OCI-LY3 (cell line): ENCODE results near the gene NPLOC4.

Source experiments
- H2AFZ ChIP-seq: fragments of 200-600, 300-600 bp; shearing (Covaris generic); 2 replicates; pipeline ENCODE4 v1.6.0; 2014; ENCODE audit warnings: antibody characterized with exemption, low read depth, low read length
- H3K27ac ChIP-seq: fragments of 200-600, 300-600 bp; sonication (generic); 2 replicates; pipeline ENCODE4 v1.5.1; 2014; ENCODE audit warnings: mild to moderate bottlenecking, low read length, moderate library complexity, mixed read lengths
- H3K27me3 ChIP-seq: fragments of 200-600, 300-600 bp; sonication (generic); 2 replicates; pipeline ENCODE4 v1.6.1; 2014; ENCODE audit warnings: low read depth, low read length, mixed read lengths
- H3K36me3 ChIP-seq: fragments of 200-600, 300-600 bp; sonication (generic); replicated peaks from 2 replicates; pipeline ENCODE3; 2014; ENCODE audit warnings: low read depth, low read length, mixed read lengths
- H3K4me1 ChIP-seq: fragments of 300-600, 200-600 bp; sonication (generic); 2 replicates; pipeline ENCODE4 v1.6.1; 2014; ENCODE audit warnings: low read length, mixed read lengths
- H3K4me2 ChIP-seq: fragments of 200-600, 300-600 bp; sonication (generic); 2 replicates; pipeline ENCODE4 v1.6.1; 2014; ENCODE audit warnings: low read length, mixed read lengths
- H3K4me3 ChIP-seq: fragments of 300-600, 200-600 bp; sonication (generic); 2 replicates; pipeline ENCODE4 v1.5.1; 2014; ENCODE audit warnings: antibody characterized with exemption, mild to moderate bottlenecking, low read length, moderate library complexity
- H3K79me2 ChIP-seq: fragments of 300-600, 200-600 bp; shearing (Covaris generic); 2 replicates; pipeline ENCODE4 v1.6.1; 2014; ENCODE audit warnings: mild to moderate bottlenecking, low read length, mixed read lengths
- H3K9ac ChIP-seq: fragments of 300-600, 200-600 bp; shearing (Covaris generic); 2 replicates; pipeline ENCODE4 v1.6.0; 2014; ENCODE audit warnings: mild to moderate bottlenecking, low read length, moderate library complexity
- H3K9me3 ChIP-seq: fragments of 200-600, 300-600 bp; shearing (Covaris generic); 2 replicates; pipeline ENCODE4 v1.6.1; 2014; ENCODE audit warnings: low read length, mixed read lengths; ENCODE audit not compliant: insufficient read depth
- H4K20me1 ChIP-seq: fragments of 200-600, 300-600 bp; sonication (generic); 2 replicates; pipeline ENCODE4 v1.6.1; 2016; ENCODE audit warnings: low read length, mixed read lengths; ENCODE audit not compliant: insufficient read depth
- EZH2phosphoT487 ChIP-seq: fragments of 200-600 bp; shearing (Covaris generic); IDR thresholded peaks from 2 replicates; pipeline ENCODE4 v1.6.1; 2018; ENCODE audit warnings: antibody characterized with exemption, mixed run types, low read depth
- TF ChIP-seq, protein P1 (sequence below): fragments of 200-600, 300-600 bp; sonication (generic); IDR thresholded peaks from 2 replicates; pipeline ENCODE4 v1.5.1; 2014; ENCODE audit warnings: antibody characterized with exemption, low read length, low read depth

Gene NPLOC4

DNA sequence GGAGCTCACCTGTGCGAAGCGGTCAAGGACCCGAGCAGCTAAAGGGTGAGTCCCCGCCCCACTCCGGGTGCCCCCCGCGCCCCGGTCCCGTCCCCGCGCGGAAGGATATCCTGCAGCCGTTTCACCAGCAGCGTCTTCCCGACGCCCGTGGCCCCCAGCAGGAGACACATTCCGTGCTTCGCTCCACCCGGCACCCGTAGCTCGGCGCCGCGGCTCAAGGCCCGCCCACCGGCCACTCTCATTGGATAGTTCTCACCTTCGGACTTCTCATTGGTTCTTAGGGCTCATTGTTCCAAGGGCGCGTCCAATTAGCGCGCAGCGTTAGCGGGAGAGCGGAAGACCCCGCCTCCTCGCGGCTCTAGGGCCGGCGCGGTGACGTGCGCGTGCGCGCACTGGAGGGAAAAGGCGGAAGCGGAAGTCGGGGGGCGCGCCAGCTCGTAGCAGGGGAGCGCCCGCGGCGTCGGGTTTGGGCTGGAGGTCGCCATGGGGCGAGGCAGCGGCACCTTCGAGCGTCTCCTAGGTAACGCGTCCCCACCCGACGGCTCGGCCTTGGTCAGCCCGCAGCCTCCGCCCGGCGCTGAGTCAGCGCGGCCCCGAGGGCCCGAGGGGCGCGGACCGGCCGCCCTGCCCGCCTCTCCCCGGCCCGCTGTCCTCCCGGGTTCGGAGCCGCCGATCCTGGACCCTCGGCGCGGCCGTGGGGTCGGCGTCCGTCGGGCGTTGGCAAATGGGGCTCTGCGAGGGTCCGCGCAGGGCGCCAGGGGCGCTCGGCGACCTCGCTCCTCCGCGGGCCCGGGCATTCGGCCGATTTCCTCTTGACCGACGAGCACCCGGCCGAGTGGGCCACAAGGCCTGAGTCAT is 46.9 kb upstream of the NPLOC4 start, which contains the start of the genes ARL16 and HGS:
Gene ARL16, minus strand, starts transcription at position 214 of the 858 bp plus-strand sequence. Its CDS starts 44 bp downstream, at position 170.
Gene HGS, plus strand, starts transcription at position 428 of the 858 bp plus-strand sequence. Its CDS starts 56 bp downstream, at position 484.
- H2AFZ ChIP-seq: 0 out of 2 replicates have a peak within 1 kb of the TSS, but pooled peaks have one; percentile 10
- peak within 1 kb of the TSS; percentile 38 for H3K27ac ChIP-seq
- H3K4me2 ChIP-seq: peak within 1 kb of the TSS; percentile 100
- no peaks in the 10 kb centered on the region for H3K9me3 ChIP-seq
- peak within 1 kb of the TSS; percentile 84 for H3K9ac ChIP-seq
- H4K20me1 ChIP-seq: 0 out of 2 replicates have a peak, but pooled peaks cover 6% of the 10 kb centered on the region
- H3K27me3 ChIP-seq: no peaks in the 10 kb centered on the region
- peak within 1 kb of the TSS; percentile 87 for H3K4me3 ChIP-seq
- peaks cover 56% of the 10 kb centered on the region for H3K79me2 ChIP-seq
- H3K36me3 ChIP-seq: peaks cover 10% of the 10 kb centered on the region
- no peak for TF ChIP-seq EZH2phosphoT487
- TF ChIP-seq, protein P1, sequence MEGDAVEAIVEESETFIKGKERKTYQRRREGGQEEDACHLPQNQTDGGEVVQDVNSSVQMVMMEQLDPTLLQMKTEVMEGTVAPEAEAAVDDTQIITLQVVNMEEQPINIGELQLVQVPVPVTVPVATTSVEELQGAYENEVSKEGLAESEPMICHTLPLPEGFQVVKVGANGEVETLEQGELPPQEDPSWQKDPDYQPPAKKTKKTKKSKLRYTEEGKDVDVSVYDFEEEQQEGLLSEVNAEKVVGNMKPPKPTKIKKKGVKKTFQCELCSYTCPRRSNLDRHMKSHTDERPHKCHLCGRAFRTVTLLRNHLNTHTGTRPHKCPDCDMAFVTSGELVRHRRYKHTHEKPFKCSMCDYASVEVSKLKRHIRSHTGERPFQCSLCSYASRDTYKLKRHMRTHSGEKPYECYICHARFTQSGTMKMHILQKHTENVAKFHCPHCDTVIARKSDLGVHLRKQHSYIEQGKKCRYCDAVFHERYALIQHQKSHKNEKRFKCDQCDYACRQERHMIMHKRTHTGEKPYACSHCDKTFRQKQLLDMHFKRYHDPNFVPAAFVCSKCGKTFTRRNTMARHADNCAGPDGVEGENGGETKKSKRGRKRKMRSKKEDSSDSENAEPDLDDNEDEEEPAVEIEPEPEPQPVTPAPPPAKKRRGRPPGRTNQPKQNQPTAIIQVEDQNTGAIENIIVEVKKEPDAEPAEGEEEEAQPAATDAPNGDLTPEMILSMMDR: no peak
- H3K4me1 ChIP-seq: peaks cover 18% of the 10 kb centered on the region

DNA sequence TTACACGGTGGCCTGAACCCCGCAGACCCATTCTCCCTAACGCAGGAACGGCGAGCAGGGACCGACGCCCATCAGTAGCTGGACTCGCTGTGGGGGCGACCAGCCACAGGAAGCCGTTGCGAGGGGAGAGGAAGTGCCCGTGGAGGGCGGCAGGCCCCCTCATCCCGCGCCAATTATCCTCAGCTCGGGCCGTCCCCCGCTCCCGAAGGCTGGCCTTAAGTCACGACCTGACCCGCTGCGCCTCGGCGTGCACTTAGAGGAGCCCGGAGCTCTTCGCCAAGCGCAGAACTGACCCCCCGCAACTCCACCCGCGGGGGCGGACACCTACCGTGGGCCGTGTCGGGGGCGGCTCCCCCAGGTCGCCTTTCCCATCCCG is 46.3 kb upstream of the NPLOC4 start:
- Histone ChIP-seq H3K4me2 (peak overlapping the region; percentile 97), H3K79me2 (peaks cover 56% of the 10 kb centered on the region), H3K9ac (peak overlapping the region; percentile 81), H3K9me3 (no peaks in the 10 kb centered on the region), H3K27me3 (no peaks in the 10 kb centered on the region), H3K27ac (peak overlapping the region; percentile 38), H3K4me3 (peak overlapping the region; percentile 87), H3K4me1 (peaks cover 18% of the 10 kb centered on the region), H2AFZ (0 out of 2 replicates have a peak overlapping the region, but pooled peaks have one; percentile 10), H4K20me1 (0 out of 2 replicates have a peak, but pooled peaks cover 6% of the 10 kb centered on the region), H3K36me3 (peaks cover 10% of the 10 kb centered on the region)
- TF ChIP-seq, protein P1: no peak

DNA sequence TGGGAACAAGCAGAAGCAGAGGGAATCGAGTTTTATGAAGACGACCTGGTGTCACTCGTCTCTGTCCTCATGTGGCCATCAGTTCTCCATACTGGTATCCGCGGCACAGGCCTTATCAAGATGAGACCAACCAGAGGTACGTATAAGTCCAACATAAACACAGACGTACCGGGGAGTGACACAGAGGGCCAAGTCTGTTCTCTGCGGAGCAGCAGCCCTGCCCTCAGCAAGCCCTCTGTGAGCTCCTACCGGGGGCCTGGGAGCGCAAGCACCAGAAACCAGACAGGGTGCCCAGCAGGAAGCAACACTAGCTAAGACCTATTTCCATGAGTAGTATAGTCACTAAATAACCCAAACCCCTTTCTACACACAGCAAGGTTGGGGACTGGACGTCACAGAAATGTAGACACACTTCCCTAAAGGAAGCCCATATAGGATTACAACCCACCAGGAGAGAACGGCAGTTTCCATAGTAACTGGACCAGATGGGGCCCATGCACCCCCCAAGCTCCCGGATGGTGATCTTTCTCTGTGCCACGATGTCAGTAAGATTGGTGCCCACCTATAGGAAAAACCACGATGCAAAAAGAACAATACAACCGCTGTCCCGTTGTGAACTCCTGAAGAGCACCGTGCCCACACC is 45.8 kb upstream of the NPLOC4 start:
- H3K4me2 ChIP-seq: peak overlapping the region; percentile 97
- H3K9ac ChIP-seq: peak overlapping the region; percentile 81
- TF ChIP-seq, protein P1: no peak
- TF ChIP-seq EZH2phosphoT487: no peak
- peaks cover 18% of the 10 kb centered on the region for H3K4me1 ChIP-seq
- H2AFZ ChIP-seq: 0 out of 2 replicates have a peak overlapping the region, but pooled peaks have one; percentile 10
- H3K27ac ChIP-seq: peak overlapping the region; percentile 38; the same call in 1 of the 2 replicates
- H3K4me3 ChIP-seq: peak overlapping the region; percentile 87
- 0 out of 2 replicates have a peak, but pooled peaks cover 6% of the 10 kb centered on the region for H4K20me1 ChIP-seq
- peaks cover 56% of the 10 kb centered on the region for H3K79me2 ChIP-seq
- H3K9me3 ChIP-seq: no peaks in the 10 kb centered on the region
- H3K27me3 ChIP-seq: no peaks in the 10 kb centered on the region
- peaks cover 10% of the 10 kb centered on the region for H3K36me3 ChIP-seq

DNA sequence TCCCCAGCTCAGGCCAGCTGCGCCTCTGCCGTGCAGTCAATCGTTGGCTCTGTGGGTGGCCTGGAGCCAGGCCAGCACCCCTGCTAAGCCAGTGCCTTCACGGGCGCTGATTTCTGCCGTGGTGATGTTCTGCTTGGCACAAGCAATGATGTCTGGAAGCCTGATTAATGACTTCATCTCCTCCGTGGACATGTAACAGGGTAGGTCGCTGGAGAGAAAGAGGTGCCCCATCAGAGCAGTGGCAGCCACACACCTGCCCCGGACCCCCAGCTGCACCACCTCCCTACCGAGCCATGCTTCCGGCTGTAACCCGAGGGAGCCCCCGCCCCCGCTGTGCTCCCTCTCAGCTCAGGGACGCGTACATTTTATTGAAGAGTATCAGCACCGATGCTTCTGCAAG is 44.8 kb upstream of the NPLOC4 start:
- peaks cover 18% of the 10 kb centered on the region for H3K4me1 ChIP-seq
- H3K36me3 ChIP-seq: peaks cover 10% of the 10 kb centered on the region
- no peak overlapping the region for H3K4me2 ChIP-seq
- H3K27ac ChIP-seq: no peak overlapping the region
- 0 out of 2 replicates have a peak, but pooled peaks cover 6% of the 10 kb centered on the region for H4K20me1 ChIP-seq
- H3K9me3 ChIP-seq: no peaks in the 10 kb centered on the region
- TF ChIP-seq, protein P1: no peak
- TF ChIP-seq EZH2phosphoT487: no peak
- H3K4me3 ChIP-seq: no peak overlapping the region
- no peaks in the 10 kb centered on the region for H3K27me3 ChIP-seq
- H3K9ac ChIP-seq: no peak overlapping the region
- H3K79me2 ChIP-seq: peaks cover 53% of the 10 kb centered on the region
- H2AFZ ChIP-seq: no peak overlapping the region
